Epithelial cell of prostate (primary cell): Measurements from ENCODE around the gene AFF3.
"Not testable (repeated sequence)": the region's sequence is repeated elsewhere in the genome, so short reads cannot be mapped to it uniquely, and the experiment has no call there.

ENCODE experiments used
- DNase-seq: peaks from one replicate; pipeline ENCODE4 v3.0.0-alpha.2; 2011; ENCODE audit warnings: low read depth, low spot score
- H3K27ac ChIP-seq: fragments of 450-650 bp; 2 replicates; pipeline ENCODE4 v1.5.1; 2017; ENCODE audit warnings: mild to moderate bottlenecking

The AFF3 gene

DNA sequence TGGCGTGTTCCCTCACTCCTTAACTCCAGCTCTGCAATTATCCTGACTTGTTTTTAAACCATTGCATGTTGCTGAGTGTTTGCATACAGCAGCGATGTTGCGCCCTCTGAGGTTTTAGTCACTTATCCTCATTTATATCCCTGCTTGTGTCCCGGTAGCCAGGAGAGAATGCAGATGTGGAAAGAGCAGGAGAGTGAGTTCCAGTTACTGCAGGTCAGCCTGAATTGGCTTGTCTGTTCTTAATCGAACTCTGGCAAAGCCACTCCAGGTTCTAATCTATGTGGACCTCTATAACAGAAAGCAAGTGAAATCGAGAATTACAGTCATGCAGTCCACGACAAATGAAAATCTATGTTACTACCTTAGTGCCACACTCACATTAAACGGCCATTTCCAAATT, 357.4 kb downstream of the AFF3 start:
- DNase-seq: no peak
- no peak overlapping the region for H3K27ac ChIP-seq

DNA sequence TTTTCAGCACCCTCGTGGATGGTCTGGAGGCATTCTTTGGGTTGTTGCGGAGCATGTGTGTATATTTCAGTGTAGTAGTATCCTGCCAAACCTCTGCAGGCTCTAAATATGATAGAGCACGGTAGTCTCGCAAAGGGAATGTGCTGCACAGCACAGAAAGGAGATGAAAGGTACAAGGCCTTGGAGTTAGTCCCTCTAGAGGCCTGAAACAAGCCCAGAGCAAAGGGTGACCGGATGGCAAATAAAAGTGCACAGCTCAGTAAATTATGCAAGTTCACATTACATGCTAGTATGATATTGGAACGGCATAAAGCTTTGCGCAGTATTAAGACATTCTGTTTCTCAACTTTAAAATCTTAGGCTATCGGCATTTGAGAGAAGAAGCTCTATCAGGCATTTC, 358.1 kb downstream of the AFF3 start:
- DNase-seq: no peak
- no peak overlapping the region for H3K27ac ChIP-seq

DNA sequence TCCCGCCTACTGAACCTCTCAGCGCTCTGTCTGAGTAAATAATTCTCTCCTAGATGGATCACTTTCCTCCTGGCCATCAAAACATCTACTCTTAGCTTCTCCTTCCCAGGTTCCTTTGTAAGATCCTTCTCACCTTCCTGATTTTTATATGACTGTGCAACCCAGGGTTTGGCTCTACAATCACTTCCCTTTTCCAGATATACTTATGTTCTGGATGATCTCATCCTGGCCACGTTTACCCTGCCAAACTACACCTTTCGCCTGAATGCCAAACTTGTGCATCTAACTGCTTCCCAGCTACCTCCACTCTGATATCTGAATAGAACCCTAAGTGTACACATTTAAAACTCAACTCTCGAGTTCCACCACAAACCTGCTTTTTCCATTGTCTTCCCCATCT, 362.1 kb downstream of the AFF3 start:
- no peak overlapping the region for H3K27ac ChIP-seq
- no peak for DNase-seq

DNA sequence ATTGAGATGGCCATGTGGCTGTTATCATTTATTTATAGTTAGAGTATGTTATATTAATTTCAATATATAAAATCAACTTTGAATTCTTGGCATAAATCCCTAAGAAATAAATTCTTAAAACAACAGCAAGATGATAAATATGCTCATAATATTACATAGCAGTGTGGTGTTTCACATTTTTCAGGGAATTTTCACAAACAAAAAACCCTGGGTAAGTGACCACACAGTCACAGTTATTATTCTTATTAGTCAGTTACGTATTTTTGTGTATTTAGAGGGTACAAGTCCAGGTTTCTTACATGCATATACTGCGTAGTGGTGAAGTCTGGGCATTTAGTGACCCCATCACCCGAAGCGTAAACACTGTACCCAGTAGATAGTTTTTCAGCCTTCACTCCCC, 363.1 kb downstream of the AFF3 start:
- DNase-seq: no peak
- no peak overlapping the region for H3K27ac ChIP-seq

DNA sequence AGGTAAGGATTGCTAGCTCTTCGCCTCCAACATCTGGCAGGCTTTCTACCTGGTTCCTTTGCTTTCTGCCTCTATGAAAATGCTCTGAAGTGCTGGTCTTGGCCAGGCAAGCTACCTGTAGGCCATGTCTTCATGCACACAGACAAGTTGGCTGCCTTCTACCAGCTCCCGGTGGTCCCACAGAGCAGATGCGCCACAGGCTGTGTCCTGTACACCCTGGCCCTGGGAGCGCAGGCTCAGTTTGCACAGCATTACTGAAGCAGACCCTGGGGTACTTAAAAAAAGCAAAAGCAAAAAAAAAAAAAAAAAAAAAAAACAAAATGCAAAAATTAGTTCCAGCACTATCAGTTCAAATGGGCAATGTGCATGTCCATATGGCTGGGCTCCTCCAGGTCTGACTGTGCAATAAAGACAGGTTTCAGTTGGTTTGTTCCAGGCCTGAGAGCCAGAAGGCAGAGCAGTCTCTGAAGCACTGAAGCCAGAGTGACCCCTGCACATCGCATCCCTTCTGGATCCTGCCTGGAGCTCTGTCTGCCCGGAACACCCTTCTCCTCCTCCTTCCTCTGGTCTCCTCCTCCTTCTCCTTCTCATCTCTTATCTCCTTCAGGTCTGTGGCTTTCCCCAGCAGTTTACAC, 364.6 kb downstream of the AFF3 start:
- no peak for DNase-seq
- H3K27ac ChIP-seq: no peak overlapping the region

DNA sequence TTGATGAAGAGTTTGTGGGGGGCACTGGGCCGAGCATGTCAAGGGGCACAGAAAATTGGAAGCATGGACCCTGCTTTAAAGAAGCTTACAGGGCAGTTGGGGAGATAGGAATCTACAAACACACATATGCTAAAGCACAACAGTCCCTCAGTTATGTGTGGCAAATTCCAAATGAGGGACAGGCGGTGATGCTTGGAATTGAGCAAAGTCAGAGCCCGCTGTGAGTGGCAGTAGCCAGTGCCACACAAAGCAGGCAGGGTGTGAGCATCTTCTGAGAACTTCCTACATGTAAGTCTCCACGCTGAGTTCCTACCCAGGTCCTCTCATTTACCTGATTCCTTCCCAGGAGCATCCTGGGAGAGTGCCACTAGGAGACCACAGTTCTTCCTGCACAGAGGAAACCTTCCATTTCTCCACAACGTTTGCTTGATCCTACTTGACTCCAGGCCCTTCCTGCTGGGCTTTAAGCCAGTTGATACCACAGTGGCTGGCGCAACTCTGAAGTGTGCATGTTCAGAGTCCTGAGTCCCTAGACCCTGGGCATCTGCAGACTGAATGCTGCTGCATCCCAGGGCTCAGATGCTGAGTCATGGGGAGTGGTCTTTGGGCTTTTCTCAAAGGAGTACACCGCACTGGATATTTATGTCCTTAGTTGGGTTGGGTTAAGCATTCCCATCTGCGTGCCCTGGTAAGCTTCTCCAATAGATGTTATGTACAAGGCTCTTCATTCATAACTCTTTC, 365.3 kb downstream of the AFF3 start:
- DNase-seq: no peak

DNA sequence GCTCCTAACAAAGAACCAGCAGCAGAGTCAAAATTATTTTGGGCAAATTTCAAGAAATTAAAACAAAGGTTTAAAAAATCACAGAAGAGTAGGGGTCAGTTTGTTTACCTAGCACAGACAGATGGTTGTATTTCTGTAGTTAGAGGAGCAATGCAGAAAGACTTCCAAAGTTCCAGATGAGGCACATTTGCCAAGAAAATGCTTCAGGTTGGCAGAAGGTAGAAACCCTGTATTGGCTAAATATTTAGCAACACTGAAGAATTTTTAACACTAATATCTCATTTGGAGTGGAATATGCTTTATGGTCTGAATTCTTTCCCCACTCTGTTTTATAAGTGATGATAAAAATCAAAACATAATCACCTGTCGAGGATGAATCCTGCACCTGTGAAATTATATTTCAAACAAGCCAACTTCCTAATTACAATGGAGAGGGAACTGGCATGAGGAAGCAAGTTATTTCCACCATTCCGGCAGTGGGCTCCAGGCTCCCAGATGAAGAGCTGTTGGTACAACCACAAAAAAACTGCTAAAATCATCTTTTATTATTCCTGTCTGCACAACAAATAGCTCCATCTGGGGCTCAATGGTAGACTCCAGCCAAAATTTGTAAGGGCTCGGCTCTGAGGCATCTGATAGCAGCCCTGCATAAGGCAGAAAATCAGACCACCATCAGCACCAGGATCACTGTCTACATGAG, 366.0 kb downstream of the AFF3 start:
- H3K27ac ChIP-seq: no peak overlapping the region
- no peak for DNase-seq

More for the DNA sequence above, 365.3 kb downstream of the AFF3 start:
- H3K27ac ChIP-seq: no peak overlapping the region

DNA sequence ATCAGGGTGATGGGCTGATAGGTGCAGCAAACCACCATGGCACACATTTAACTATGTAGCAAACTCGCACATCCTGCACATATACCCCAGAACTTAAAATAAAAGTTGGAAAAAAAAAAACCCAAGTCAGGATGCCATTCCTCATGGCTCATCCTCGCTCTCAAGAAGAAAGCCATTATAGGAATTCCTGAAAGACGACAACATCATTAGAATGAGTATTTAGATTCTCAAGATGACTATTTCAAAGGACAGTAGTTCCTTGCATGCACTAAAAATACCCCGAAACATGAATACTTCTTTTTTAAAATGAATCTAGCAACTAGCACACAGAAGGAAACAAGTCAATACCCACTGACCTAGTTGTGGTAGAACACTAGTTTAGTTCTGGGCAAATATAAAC, 366.8 kb downstream of the AFF3 start:
- DNase-seq: no peak
- no peak overlapping the region for H3K27ac ChIP-seq

DNA sequence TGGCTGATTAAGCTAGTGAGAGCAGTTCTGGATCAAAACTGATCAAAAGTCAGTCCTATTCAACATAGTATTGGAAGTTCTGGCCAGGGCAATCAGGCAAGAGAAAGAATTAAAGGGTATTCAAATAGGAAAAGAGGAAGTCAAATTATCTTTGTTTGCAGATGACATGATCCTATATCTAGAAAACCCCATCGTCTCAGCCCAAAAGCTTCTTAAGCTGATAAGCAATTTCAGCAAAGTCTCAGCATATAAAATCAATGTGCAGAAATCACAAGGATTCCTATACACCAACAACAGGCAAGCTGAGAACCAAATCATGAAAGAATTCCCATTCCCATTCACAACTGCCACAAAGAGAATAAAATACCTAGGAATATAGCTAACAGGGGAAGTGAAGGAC, 368.7 kb downstream of the AFF3 start:
- not testable (repeated sequence) for H3K27ac ChIP-seq, DNase-seq

DNA sequence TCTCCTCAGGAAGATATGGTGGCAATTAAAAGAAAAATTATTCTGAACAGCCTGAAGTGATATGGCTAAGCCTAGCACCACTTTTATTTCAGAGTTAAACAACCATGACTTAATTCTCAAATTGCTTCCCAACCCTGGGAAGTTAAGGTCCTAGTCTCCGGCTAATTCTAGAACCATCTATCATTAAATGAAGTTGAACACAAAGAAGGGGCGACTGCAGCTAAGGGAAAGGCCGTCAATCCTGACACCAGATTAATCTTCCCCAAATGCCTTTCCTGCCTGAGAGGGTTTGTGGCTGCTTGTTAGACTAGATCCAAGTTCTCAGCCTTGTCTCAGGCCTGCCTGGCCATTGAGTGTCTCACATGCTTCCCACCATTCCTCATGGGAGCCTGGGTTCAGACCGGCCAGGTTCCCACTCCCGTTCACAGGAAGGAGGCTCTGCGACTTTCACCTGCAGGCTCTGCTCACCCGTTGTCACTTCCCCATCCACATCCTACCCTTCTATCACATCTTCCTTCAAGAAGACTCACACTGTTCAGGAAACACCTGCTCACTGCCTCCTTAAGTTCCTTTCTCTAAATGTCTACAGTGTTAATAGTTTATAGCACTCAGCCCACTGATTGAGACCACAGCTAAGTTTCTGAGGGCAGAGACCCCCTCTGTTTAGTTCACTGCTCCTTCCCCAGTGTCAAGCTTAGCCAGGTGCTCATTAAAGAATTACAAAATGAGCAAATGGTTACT, 369.6 kb downstream of the AFF3 start:
- no peak overlapping the region for H3K27ac ChIP-seq
- no peak for DNase-seq

DNA sequence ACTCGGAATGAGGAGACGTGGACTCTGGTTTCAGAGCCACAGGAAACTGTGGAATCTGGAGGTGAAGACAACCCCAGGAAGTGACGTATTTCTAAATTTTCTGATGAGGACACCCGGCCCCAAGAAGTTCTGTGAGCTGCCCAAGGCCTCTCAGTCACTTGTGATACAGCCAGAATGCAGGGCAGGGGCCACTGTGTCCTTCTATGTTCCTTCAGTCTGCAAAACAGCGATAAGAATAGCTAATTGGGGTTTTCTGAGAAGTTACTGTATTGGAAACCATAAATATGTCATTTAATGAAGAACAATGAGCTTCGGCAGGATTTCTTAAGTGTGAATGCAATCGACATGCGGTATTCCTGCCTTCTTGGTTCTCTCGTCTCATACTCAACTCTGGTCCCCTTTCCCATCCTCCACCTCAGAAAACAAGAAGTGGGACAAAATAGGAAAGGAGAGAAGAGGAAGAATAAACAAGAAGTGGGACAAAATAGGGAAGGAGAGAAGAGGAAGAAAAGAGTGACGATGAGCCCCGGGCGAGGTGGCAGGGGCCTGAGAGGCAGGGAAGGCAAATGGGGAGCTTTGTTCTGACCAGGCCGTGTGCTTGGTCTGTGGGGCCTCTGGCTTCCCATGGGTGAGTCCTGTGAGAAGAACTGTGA, 370.6 kb downstream of the AFF3 start:
- no peak for DNase-seq

DNA sequence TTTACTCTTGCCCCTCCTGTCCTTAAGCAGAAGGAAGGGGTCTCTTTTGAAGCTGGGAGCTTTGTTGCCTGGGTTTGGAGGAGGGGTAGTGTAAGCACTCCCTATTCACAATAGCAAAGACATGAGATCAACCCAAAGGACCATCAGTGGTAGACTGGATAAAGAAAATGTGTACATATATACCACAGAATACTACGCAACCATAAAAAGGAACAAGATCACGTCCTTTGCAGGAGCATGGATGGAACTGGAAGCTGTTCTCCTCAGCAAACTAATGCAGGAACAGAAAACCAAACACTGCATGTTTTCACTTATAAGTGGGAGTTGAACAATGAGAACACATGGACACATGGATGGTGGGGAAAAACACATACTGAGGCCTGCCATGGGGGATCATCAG, 371.5 kb downstream of the AFF3 start:
- DNase-seq: no peak
- no peak overlapping the region for H3K27ac ChIP-seq

More for the DNA sequence above, 370.6 kb downstream of the AFF3 start:
- H3K27ac ChIP-seq: no peak overlapping the region

DNA sequence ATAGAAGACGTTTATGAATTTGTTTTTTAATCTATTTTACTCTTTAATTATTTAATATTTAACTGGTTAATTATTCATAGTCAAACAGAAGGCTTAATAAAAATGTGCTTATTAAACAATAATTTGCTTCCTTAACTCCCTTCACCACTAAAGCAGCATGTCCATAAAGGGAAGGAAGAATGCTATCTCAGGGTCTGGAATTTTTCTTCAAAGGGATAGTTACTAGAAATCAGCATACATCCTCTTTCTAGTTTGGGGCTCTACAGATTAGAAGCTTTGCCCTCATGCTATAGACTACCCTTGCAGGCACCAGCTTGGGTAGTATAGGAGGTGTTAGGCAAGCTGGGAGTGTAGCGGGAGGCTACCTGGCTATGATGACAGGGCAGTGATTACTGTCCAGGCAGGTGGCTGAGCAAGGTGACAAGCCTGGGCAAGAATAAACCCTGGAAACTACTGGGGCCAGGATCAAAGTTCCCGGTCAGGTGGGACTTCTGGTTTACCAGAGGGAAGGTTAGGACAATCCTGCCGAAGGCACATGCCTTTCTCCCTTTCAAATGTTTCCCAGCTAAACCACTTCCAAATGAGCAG, 376.6 kb downstream of the AFF3 start:
- no peak overlapping the region for H3K27ac ChIP-seq
- DNase-seq: no peak

DNA sequence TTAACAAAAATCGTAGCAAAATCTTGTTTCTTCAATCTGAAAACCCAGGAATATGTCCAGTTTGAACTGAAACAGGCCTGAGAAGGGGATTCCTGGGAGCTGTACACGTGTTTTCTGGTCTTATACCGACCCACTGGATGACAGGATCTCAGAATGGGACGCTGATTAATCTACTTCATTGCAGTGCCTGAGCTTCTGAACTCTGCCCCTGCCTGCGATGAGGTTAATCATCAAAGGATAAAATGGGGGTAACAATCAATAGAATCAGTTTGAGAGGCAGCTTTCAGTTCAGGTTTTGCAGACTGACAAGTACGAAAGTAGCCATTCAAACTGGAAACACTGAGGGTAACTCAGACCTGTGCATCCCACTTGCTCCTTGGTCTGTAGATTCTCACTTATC, 378.6 kb downstream of the AFF3 start:
- no peak overlapping the region for H3K27ac ChIP-seq
- no peak for DNase-seq

DNA sequence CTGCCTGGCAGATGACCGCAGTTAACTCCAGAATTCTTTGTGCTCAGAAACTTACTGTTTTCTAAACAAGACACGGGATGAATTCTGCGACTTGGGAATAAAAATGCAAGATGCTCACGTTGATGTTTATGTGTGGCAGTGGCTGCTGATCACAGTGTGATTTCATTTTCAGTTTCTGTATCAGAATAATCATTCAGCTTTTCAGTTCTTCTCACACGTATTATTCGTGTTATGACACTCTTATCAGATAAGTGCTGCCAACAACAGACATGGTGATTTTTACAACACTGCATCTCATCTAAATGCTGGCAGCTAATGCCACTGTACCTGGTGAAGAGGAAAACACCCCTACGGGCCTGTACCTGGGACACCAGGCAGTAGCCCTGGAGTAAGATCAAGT, 379.7 kb downstream of the AFF3 start:
- no peak overlapping the region for H3K27ac ChIP-seq
- no peak for DNase-seq

DNA sequence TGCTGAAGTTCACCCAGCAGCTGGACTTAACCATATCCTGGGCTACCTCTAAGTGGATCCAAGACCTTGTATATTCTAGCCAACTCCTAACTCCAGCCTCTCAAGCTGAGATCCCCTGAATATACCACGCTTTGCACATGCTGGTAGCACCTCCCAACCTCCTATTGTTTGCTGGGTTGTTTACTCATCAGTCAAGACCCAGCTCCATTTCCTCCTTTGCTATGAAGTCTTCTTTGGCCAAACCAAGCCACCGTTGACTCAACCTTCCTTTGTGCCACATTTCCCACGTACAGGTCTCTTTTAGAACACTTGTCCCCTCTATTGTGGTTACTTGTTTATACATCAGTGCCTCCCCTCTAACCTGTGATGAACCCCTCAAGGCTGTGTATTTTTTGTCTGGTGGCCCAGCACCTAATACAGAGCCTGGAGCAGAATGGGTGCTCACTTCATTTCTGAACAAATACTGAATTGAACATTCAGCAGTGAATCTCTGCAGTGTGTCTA, 384.7 kb downstream of the AFF3 start:
- no peak for DNase-seq
- H3K27ac ChIP-seq: no peak overlapping the region

DNA sequence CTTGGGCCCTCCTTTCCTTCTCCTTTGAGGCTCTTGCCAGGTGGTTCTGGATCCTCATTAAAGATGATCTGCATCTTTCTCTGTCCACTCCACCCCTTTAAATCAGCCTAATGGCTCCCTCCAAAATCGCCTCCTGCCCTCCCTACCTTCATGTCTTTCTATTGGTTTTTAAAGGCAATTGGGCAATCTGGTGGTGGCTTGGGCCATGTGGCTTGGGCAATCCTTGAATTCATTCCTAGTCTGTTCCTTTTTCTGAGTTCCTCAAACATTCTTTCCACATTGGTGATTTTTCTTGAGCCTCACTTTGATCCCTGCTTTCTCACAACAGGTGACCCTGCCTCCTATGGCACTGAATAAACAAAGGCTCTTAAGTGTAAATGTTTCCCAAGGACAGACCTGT, 386.3 kb downstream of the AFF3 start:
- no peak overlapping the region for H3K27ac ChIP-seq
- DNase-seq: no peak

DNA sequence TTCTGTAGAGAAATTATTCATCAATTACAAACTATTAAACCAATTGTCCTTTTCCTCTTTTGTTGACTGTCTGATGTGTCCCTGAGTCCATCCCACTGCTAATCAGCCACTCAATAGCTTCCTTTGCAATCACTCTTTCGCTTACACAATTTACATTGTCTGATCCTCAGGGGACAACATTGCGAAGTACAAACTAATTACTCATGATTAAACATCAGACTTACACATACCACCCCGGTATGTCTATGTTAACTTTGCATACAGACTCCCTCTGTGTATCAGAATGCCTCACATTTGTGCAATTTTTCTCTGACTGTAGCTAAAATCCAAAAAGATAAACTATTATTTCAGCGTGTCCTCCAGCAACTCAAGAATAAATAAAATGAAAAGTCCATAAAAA, 388.2 kb downstream of the AFF3 start:
- DNase-seq: no peak
- H3K27ac ChIP-seq: no peak overlapping the region

DNA sequence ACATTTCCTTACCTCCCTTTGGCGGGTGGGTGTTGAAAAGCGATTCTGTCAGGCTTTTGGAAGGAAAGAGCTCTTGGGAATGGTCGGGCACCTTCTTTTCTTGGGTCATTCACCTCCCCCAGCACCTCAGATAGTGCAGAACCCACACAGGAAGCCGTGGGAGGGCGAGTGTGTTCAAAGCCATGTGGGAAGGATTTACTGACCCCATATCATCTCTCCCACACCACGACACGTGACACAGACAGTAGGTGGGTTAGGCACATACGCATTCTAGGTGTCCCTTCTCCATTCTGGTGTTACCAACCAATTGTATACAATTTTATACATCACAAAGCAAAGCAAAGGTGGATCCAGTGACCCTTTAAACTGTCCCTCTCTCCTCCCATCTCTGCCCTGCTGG, 388.9 kb downstream of the AFF3 start:
- H3K27ac ChIP-seq: no peak overlapping the region
- no peak for DNase-seq

DNA sequence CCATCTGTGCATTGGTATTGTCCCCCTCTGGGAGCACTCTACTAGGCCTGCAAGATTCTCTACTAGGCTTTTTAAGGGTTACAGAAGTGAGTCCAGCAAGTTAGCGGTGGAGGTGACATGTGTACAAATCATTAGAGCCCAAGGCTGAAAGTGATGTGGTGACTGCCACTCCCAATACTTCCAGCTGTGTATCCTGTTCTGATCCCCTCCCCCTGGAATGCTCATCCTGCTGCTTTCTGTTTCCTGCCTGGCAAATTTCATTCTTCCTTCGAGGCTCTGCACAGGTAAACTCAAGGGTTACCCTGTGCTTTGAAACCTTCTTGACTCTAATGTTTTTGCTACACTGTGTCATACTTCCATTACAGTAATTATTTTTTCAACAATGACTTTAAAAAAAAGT, 394.0 kb downstream of the AFF3 start:
- DNase-seq: no peak
- no peak overlapping the region for H3K27ac ChIP-seq
